ENCODE data around the gene SLC7A4. TPM values are rescaled to one million over a fixed set of nuclear protein-coding genes. Genes with fewer than 3 reads are reported as not detected.
"Not testable (repeated sequence)": the region's sequence is repeated elsewhere in the genome, so short reads cannot be mapped to it uniquely, and the experiment has no call there.

Gene SLC7A4
- total RNA-seq, 1 donor from 2014 or later, result 4.2 TPM

DNA sequence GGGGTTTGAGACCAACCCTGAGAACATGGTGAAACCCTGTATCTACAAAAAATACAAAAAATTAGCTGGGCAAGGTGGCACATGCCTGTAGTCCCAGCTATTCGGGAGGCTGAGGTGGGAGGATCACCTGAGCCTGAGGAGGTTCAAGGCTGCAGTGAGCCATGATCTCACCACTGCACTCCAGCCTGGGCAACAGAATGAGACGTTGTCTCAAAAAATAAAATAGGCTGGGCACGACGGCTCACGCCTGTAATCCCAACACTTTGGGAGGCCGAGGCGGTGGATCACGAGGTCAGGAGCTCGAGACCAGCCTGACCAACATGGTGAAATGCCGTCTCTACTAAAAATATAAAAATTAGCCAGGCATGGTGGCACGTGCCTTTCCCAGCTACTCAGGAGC is 32.1 kb upstream of the SLC7A4 start:
- not testable (repeated sequence) for ATAC-seq

DNA sequence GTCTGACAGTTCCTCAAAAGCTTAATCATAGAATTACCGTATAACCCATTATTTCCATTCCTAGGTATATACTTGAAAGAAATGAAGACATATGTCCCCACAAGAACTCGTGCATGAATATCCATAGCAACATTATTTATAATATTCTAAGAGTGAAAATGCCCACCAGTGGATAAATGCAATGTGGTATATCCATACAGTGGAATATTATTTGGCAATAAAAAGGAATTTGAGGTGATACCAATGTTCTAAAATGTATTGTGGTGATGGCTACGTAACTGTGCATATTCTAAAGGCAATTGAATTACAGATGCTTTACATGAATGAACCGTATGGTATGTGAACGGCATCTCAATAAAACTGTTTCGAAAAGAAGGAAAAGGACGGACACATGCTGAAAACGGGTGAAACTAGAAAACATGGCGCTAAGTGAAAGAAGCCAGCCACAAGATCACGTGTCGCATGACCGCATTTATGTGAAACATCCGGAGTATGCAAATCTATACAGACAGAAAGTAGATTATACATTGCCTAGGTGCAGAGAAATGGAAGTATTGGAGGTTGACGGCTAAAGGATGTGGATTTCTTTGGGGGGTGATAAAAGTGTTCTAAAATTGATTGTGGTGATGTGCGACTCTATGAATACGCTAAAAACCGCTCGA is 29.4 kb upstream of the SLC7A4 start:
- not testable (repeated sequence) for ATAC-seq

DNA sequence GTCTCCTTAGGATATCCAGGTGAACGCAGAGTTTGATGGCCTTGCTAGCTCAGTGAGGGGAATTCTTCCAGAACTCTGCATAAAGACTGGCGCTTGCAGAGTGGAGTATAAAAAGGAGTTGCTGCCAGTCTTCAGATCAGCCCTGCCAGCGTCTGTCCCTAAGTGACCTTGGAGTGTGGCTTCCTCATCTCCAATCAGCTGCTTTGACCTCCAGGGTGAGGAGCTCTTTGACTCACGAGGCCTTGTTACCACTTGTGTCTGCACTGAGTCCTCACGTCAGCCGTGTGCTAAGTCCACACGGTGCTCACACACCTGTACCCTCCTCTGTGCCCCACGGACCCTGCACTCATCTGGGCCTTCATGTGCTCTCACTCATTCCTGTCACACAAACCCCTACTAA is 28.0 kb upstream of the SLC7A4 start:
- not testable (repeated sequence) for ATAC-seq

DNA sequence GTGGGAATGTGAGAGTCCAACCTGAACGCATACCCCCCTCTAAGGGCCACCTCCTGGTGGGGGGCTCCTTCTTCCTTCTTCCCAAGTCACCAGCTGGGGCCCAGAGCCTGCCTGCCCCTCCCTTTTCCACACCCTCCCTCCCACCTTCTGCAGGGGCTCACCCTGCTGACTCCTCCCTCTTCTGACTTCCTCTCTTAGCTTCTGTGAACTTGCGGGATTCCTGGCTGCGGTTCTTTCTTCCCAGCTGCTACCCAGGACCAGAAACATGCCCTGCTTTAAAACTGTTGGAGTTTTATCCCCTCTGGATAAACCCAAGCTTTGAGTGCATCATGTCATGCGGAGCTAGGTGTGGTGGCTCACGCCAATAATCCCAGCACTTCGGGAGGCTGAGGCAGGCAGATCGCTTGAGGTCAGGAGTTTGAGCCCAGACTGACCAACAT is 23.5 kb upstream of the SLC7A4 start:
- ATAC-seq, result no peak

DNA sequence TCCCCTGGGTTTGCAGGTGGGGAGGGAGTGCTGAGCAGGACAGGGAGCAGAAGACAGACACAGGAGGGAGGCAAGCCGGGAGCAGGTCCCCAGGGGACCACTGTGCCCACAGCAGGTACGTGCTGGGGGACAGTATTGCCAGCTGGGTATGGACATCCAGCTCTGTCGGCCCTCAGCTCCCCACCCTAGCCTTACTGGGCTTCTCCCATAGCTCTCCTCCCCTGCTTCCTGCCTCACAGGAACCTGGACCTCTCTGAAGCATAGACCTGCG is 23.1 kb upstream of the SLC7A4 start:
- ATAC-seq, result no peak

DNA sequence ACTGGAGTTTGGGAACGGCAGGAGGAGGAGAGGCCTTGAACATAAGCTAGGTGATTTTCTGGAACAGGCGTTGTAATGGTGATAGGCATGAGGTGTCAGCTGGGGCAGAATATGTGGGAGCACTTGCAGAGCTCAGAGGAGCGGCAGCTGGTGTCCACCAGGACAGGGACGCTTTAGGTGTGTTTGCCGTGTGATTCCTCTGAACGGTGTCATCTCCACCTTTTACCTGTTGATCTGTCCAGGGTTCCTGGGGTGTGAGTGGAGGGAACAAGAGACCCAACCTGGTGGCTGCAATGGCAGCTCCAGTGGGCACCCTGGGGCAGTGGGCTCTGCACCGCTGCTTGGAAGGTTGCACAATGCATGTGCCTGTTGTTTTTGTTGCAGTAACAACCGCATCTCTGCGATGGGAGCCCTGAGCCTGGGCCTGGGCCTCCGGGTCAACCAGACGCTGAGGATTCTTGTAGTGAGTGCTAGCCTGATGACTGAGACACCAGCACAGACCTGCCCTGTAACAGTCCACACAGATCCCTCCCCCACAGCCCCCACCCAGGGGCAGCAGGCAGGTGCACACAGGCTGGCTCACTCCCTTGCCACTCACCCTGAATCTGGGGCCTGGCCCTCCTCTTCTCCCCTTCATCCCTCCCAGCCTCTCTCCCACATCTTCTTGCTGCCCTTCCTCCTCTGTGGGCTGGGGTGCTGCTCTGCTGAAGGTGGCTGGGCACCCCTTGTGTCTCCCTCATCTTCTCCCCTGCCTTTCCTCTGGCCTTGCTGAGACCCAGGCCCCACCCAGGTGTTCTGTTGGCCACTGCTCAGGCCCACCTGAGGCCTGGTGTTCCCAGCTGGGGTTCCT is 22.6 kb upstream of the SLC7A4 start:
- ATAC-seq, result peak; percentile 16

DNA sequence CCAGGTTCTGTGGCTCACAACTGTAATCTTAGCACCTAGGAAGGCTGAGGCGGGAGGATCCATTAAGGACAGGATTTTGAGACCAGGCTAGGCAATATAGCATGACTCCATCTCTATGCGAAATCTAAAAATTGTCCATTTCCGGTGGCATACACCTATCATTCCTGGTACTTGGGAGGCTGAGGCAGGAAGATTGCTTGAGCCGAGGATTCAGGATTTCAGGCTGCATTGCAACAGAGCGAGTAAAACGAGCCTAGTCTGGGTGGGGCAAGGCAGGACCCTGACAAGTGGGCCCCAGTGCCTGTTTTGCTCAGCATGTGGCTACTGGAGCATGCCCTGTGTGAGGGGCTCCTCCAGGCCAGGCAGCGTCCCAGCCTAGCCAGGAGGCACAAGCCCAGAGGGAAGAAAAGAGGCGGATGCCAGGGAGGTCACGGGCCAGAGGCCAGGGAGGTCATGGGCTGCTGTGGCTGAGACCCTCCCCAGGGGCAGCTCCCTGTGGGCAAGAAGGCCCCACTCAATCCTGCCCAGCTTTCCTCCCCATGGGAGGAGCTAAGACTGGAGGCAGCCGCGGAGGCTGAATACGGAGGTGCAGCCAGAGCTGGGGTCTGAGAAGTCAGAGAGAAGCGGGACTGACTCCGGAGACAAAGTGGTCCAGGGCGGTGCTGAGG is 21.8 kb upstream of the SLC7A4 start:
- ATAC-seq, result no peak

DNA sequence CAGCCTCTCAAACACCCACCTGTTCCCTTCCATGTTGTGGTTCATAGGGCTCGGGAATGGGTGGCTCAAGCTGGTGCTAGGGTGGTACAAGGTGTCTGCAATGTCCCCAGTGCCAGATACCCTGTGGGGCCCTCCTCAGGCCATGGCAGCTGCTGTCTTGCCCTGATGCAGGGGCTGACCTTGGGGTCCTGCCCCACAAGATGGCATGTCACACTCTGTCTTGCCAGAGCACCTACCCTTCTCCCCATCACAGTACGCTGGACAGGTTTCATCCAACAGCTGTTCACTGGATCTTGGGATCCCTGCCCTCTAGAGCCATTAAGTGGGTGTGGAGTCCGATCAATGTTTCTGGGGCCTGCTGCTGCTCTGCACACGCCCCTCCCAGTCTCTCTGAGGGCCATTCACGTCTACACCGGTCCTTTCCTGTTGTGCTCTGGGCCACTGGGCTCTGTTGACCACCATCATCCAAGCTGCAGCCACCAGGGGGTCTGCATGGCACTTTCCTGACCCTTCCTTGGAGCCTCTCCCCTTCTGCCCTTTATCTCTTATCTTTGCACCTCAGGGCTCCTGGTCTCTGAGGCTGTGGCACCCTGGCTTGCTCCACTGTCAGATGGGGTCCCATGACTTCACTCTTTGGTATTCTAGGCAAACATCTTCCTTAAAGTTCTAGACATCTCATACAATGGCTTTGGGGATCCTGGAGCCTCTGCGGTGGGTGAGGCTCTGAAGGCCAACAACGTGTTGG is 20.5 kb upstream of the SLC7A4 start:
- no peak for ATAC-seq

DNA sequence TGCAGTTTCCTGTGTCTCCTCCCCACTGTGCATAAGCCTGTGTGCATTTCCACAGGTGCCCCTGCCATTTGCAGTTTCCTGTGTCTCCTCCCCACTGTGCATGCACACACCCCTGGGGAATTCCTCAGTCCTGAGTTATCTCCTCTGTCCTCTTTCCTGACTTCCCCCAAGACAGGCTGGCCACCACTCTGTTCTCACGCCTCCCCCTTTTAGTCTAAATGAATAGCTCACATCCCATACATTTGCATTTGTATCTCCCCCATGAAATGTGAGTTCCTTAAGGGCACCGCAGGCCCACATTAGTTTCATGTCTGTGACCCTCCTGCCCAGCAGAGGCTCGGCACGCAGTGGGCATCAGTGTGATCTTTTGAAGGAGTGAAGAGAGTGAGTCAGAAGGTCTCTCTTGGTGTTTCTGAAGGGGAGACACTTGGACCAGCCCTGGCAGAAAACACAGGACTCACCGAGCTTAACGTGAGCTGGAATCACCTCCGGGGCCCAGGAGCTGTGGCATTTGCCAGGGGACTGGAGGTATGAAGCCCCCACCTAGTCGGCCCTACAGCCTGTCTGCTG is 19.6 kb upstream of the SLC7A4 start:
- ATAC-seq, result no peak

DNA sequence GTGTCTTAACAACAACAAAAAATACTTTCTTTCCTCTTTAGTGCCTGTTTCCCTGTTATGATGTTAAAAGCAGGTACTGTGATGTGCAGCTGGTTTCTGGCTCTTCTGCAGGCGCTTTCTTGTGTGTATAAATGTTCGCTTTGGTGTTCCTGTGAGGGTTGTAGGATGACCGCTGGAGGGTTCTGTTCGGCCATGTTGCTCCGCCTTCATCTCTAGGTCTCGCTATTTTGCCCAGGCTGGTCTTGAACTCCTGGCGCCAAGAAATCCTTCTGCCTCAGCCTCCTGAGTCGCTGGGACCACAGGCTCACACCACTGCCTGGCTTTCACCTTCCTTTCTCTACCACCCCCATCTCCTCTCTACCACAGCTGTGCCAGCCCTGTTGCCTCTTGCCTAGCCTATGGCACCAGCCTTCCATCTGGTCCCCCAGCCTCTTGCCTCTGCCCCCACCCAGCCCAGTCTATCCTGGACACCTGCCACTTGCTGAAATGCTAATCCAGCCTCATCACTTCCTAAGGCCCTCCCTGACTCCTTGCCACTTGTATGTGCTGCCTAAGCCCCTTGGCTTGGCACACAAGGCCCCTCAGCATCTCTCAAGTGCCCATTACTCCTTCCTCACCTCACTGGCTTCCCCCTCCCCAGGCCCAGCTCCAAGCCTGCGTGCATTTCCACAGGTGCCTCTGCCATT is 18.9 kb upstream of the SLC7A4 start:
- no peak for ATAC-seq

DNA sequence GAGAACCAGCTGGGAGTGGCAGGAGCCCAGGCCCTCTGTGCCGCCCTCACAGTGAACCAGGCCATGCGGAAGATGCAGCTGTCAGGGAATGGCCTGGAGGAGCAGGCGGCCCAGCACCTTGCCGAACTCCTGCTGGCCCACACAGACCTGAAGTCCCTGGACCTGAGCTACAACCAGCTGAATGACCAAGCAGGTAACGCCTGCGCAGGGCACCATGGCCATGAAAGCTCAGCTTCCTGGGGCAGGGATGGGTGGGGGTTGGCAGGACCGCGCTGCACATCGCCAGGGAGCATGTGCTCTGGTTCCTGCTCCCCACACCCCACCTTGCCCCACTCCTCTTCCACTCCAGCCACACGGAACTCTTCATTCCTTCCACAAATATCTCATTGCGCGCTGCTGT is 16.6 kb upstream of the SLC7A4 start:
- ATAC-seq, result not testable (repeated sequence)

DNA sequence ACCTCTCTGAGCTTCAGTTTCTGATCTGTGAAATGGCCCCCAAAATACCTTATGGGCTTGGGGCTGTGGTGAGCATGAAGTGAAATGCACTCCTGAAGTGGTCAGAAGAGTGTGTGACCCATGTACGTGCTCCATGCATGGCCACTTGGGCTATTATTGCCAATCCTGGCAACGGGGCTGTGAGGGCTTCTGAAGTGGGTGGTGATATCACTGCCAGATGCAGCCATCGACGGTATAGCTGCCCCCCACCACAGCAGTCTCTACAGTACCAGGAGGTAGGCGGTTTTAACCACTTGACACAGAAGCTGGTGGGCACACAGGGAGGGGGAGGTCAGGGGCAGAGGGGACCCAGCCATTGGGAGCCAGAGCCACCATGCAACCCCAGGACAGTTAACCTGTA is 16.1 kb upstream of the SLC7A4 start:
- not testable (repeated sequence) for ATAC-seq

DNA sequence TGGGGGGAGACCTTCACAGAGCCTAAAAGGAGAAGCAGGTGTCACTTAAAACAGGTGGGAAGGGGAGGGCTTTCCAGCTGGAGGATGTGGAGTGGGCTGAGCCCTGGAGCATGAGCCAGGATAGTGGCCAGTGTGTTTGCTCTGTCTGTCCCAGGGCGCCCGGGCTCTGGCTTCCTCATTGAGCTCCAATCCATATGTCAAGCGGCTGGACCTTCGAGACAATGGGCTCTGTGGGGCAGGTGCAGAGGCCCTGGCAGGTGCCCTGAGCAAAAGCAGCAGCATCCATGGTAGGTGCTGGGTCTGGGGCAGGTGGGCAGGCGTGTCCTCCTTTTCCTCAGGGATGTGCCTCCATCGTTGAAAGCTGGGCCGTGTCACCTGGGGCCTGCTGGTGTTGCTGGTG is 15.4 kb upstream of the SLC7A4 start:
- no peak for ATAC-seq

DNA sequence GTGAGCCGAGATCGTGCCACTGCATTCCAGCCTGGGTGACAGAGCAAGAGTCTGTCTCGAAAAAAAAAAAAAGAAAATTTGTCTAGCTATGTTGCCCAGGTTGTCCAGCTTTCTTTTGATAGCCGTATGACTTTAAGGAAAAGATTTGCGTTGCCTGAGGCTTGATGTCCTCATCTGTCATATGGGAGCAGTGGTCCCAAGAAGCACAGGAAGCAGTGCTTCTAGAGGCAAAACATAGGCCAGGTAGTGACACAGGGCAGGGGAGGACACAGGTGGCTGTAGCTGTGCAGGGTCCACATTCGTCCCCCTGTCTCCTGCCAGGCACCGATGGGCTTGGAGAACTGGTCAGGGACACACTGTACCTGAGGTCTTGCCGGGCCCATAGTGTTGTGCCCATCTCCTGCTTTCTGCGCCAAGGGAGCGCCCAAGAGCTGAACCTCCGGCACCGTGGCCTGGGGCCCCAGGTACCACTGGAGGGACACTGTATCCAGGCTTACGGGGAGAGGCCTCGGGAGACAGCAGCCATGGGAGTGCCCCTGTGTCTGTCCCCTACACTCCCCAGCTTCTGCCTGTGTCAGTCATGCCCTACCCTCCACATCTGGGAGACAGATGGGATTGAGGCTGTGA is 14.8 kb upstream of the SLC7A4 start:
- ATAC-seq, result no peak

DNA sequence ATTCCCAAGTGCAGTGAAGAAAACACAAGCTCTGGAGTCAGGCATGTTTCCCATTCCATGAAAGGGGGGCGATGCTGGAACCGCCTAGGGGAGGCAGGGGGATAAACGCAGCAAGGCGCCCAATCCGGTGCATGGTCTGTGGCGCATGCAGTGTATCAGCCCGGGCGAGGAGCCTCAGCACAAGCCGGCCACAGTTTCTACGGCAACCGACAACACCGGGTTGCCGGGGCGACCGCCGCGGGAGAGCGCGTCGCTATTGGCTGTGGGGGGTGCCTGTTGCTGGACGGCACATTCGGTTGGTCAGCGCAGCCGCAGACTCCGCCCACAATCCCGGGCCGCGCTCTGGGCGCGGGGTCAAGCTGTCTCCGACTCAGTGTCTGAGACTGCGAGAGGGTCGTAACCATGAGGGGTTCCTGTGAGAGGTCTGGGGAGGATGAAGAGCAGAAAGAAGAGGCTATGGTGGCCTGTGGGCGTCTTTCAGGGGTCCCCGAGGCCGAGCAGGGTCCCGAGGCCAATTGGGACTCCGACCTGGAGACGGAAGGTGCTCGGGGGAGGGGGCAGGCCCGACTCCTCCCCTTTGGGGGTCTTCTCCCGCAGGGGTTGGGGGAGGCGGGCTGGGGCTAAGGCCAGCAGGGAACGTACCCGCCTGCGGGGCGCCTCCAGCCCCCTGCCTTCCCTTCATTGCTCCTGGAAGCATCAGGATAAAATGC is 13.4 kb upstream of the SLC7A4 start, which contains the start of gene LRRC74B:
LRRC74B (plus strand) TSS at position 362 of the 710 bp plus-strand sequence; CDS start at position 403, 41 bp downstream.
- ATAC-seq, result peak; percentile 75

DNA sequence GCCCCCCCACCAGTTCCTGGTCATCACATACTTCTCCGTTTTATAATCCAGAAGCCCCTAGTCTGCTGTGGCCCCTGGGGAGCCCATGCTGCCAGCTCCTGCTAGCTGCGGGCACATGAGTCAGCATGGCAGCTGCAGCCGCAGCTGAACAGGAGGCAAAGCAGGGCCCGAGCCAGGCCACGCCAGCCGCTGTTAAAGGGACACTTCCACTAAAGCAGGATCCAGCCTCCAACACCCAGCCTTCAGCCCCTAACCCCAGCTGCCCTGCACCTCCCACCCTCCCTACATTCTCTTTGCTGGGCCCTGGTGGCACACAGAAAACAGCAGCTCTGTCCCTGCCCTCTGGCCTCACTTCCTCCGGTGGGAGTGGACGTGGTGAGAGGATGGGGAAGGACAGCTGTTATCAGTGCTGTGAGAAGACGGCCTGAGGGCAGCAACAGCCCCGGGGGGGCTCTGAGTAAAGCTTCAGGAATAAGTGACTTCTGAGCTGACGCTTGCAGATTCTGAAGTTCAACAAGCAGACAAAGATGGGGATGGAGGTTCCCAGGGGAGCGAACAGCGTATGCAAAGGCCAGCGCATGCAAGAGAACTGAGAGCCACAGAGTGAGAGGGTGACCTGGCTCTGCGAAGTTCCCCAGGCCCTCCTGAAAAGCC is 12.7 kb upstream of the SLC7A4 start:
- peak; percentile 48 for ATAC-seq

DNA sequence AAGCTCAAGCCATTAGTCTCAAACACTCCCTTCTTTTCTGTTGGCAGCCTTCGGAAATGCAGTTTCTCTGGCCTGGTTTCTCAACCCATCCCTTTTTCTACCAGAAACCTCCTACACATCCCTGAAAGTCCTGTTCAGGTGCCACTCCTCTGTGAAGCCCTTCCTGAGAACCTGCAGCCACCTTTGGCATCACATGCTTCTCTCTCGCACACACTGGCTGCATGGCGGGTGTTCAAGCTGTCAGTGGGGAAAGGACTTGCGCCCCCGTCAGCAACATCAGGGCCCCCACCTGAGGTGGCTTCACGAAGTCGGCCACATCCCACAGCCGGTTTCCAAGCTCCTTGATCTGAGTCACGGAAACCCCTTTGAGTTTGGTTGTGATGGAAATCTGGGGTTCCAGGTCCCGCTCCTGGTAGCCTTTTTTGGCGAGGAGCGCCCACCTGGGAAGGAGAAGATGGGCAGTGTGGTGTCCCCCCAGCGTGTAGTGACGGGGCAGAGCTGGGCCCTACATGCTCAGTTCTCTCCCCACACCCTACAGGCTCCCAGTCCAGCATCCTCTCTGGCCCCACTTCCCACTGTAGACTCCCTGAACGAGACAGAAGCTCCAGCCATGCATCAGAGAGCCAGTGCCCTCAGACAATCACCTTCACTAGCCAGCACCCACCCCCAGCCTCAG is 11.6 kb upstream of the SLC7A4 start:
- no peak for ATAC-seq

DNA sequence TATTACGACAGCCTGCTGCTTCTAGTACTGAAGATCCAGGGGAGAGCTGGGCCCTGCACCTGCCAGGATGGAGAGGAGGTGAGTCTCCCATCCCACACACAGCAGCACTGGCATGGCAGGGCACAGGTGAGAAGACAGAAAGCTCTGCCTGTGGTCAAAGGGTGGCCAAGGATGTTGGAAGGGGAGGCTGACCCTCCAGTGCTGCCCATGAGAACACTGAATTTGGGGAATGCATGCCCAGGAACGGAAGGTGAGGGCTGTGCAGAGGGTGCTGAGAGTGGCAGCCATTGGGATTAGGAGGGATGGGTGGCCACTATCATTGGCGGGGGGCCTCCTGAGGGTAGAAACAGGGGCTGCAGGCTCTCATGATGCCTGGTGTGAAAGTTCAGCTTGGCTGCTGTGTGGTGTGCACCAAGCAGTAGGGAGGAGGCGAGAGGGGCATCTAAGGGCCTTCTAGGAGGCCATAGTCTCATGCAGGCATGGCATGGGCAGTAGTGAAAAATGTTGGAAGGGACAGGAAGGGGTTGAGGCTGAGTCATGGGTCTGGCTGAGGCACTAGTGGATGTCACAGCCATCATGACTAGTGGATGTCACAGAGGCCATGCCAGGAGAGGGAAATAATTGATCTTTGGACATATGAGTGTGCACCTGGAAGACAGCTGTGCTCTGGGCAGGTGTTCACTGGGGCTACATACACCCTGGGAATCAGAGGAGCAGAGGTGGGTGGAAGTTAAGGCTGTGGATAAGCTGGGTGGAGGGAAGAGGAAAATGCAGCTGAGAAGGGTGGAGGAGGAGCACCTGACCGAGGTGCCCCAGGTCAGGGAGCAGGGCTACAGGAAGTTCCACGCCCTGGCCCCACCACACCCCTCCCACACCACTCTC is 10.9 kb upstream of the SLC7A4 start:
- ATAC-seq, result peak; percentile 78

DNA sequence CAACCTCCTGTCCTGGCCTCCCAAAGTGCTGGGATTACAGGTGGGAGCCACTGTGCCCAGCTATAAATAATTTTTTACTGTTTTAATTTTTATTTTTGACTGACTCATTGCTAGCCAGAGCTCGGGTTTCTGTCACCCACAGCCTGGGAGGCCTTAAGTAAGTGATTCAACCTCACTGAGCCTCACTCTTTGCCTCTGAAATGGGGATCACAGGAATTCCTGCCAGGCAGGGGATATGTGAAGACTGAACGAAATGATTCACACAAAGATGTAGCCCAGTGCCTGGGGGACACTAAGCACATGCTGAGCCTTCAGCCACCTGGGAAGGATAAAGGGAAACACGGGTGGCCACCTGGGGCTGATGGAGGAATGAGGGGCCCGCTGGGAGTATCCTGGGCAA is 9.6 kb upstream of the SLC7A4 start:
- no peak for ATAC-seq

Measured in esophagus mucosa (tissue), 1 donor.